Smooth muscle cell (in vitro differentiated cells): ENCODE data around the gene PSMD11. TPM values are rescaled to one million over a fixed set of nuclear protein-coding genes. Genes with fewer than 3 reads are reported as not detected.

Source experiments
- DNase-seq: peaks from one replicate; lab custom pipeline; 2025; ENCODE audit not compliant: unreplicated experiment; lab: John Stamatoyannopoulos, UW
- H2AFZ ChIP-seq: fragments of 200-600 bp; sonication (generic); 2 replicates; pipeline ENCODE4 v1.6.0; 2016; ENCODE audit warnings: antibody characterized with exemption, low read depth, mild to moderate bottlenecking
- H3F3A ChIP-seq: fragments of 200-600 bp; sonication (generic); 2 replicates; pipeline ENCODE4 v1.6.0; 2017; ENCODE audit warnings: antibody characterized with exemption, low read depth
- H3K27ac ChIP-seq: fragments of 200-600 bp; sonication (generic); 2 replicates; pipeline ENCODE4 v1.5.1; 2016; ENCODE audit warnings: low read depth, mild to moderate bottlenecking
- H3K27me3 ChIP-seq: fragments of 200-600 bp; sonication (generic); 2 replicates; pipeline ENCODE4 v1.6.1; 2016; ENCODE audit warnings: low read depth, mild to moderate bottlenecking
- H3K36me3 ChIP-seq: fragments of 200-600 bp; sonication (generic); 2 replicates; pipeline ENCODE4 v1.5.1; 2016; ENCODE audit warnings: low read depth
- H3K4me1 ChIP-seq: fragments of 200-600 bp; sonication (generic); 2 replicates; pipeline ENCODE4 v1.5.1; 2016; ENCODE audit warnings: low read depth
- H3K4me2 ChIP-seq: fragments of 200-600 bp; sonication (generic); 2 replicates; pipeline ENCODE4 v1.6.0; 2016; ENCODE audit warnings: mild to moderate bottlenecking
- H3K4me3 ChIP-seq: fragments of 200-600 bp; sonication (generic); 2 replicates; pipeline ENCODE4 v1.5.1; 2016; ENCODE audit warnings: mild to moderate bottlenecking
- H3K79me2 ChIP-seq: fragments of 200-600 bp; sonication (generic); 2 replicates; pipeline ENCODE4 v1.6.0; 2016; ENCODE audit warnings: low read depth, mild to moderate bottlenecking
- H3K9ac ChIP-seq: fragments of 200-600 bp; sonication (generic); 2 replicates; pipeline ENCODE4 v1.6.0; 2016; ENCODE audit warnings: low read depth
- H3K9me3 ChIP-seq: fragments of 200-600 bp; sonication (generic); replicated peaks from 2 replicates; pipeline ENCODE4 v1.5.1; 2016; ENCODE audit warnings: low read depth
- H4K20me1 ChIP-seq: fragments of 200-600 bp; sonication (generic); 2 replicates; pipeline ENCODE4 v1.6.0; 2016; ENCODE audit warnings: low read depth
- WGBS: methylation state at CpG from one replicate; pipeline ENCODE4 v1.1.7; 2016; ENCODE audit warnings: low lambda C conversion rate; 5-methylcytosine and 5-hydroxymethylcytosine counted together
- polyA plus RNA-seq: library from polyadenylated mRNA; unstranded; fragments of >200 nt; fragmentation: Nextera tagmentation; extraction: Ambion mirVana; gene quantifications from 2 replicates; pipeline ENCODE4 v1.2.1, GENCODE V29; 2016
- total RNA-seq: library from RNA; depleted of rRNA; stranded (reverse); fragments of >200 nt; gene quantifications from 2 replicates; pipeline ENCODE4 v1.2.3, GENCODE V29; 2014
- TF ChIP-seq, protein P1 (sequence below): fragments of 200-600 bp; sonication (generic); IDR thresholded peaks from 2 replicates; pipeline ENCODE4 v1.5.1; 2017; ENCODE audit warnings: borderline replicate concordance, mild to moderate bottlenecking, antibody characterized with exemption; ENCODE audit not compliant: insufficient read depth, poor library complexity, severe bottlenecking

PSMD11 gene
- total and polyA plus RNA-seq, 2 experiments from 2014 or later: 46.9 to 150 TPM

DNA sequence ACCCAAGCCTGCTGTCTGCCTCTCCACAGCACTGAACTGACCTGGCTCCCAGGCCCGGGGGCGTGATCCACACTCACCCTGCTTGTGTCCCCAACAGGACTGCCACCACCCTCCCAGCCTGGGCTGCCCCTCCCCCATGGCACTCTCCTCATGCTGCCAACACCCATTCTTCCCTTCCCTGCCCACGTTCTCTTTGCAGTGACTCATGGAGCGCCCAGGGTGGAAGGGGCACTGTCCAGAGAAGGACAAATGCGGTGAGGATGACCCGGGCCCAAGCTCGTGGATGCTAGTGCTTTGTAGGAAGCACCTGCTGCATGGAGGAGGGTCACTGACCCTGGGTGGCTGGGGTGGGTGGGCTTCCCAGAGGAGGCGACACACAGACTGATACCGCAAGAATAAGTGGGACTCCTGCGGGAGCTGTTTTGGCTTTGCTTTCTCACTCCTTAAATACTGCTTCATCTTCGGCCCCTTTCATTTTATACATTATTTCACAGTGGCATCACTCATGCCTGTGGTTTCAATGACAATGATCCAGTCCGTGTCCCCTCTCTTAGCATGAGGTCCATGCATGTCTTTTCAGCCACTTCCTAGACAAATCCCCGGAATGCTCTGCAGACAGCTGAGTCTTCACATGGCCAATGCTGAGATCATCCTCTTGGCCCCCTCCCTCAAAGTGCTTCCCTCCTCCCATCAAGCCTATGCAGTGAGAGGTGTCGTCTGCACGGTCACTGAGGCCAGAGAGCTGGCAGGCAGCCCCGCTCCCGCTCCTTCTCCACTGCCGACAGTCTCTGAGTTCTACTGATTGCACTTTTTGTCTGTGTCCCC is 60.1 kb downstream of the PSMD11 start:
- Histone ChIP-seq H3K9ac (peak overlapping the region; percentile 30), H3K27me3 (no peaks in the 10 kb centered on the region), H3K9me3 (no peaks in the 10 kb centered on the region), H3K27ac (peak overlapping the region; percentile 59), H4K20me1 (no peaks in the 10 kb centered on the region), H3K4me2 (peak overlapping the region; percentile 59), H3K36me3 (no peaks in the 10 kb centered on the region), H2AFZ (no peak overlapping the region), H3K4me1 (peaks cover 12% of the 10 kb centered on the region), H3K79me2 (no peaks in the 10 kb centered on the region), H3F3A (no peaks in the 10 kb centered on the region), H3K4me3 (no peak overlapping the region)
- WGBS: 56% methylated on average over 18 of the region's 18 CpGs
- TF ChIP-seq, protein P1, sequence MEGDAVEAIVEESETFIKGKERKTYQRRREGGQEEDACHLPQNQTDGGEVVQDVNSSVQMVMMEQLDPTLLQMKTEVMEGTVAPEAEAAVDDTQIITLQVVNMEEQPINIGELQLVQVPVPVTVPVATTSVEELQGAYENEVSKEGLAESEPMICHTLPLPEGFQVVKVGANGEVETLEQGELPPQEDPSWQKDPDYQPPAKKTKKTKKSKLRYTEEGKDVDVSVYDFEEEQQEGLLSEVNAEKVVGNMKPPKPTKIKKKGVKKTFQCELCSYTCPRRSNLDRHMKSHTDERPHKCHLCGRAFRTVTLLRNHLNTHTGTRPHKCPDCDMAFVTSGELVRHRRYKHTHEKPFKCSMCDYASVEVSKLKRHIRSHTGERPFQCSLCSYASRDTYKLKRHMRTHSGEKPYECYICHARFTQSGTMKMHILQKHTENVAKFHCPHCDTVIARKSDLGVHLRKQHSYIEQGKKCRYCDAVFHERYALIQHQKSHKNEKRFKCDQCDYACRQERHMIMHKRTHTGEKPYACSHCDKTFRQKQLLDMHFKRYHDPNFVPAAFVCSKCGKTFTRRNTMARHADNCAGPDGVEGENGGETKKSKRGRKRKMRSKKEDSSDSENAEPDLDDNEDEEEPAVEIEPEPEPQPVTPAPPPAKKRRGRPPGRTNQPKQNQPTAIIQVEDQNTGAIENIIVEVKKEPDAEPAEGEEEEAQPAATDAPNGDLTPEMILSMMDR: no peak
- no peak for DNase-seq

DNA sequence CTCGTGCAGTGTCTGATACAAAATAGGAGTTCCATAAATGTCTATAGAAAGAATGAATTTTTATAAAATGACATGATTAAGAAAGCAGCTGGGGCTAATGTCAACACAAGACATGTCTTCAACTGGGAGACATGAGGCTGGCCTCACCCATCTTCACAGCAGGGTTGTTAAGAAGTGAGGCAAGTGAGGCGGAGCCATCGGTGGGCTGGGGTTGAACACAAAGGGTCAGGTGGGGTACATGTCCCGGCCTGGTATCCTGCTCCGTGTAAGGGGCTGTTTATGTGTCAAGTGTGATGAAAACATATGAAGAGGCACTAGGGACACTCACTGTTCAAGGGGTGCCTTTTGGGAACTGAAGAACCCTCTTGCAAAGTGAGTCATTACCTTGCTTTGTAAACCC is 64.6 kb downstream of the PSMD11 start:
- Histone ChIP-seq H3K27ac (no peak overlapping the region), H3F3A (no peaks in the 10 kb centered on the region), H4K20me1 (no peaks in the 10 kb centered on the region), H3K36me3 (no peaks in the 10 kb centered on the region), H3K4me1 (peaks cover 5% of the 10 kb centered on the region), H3K9ac (no peak overlapping the region), H3K4me2 (no peak overlapping the region), H3K4me3 (no peak overlapping the region), H2AFZ (no peak overlapping the region), H3K9me3 (no peaks in the 10 kb centered on the region), H3K79me2 (no peaks in the 10 kb centered on the region), H3K27me3 (no peaks in the 10 kb centered on the region)
- TF ChIP-seq, protein P1: no peak
- no peak for DNase-seq
- 96% methylated on average over 5 of the region's 5 CpGs for WGBS

DNA sequence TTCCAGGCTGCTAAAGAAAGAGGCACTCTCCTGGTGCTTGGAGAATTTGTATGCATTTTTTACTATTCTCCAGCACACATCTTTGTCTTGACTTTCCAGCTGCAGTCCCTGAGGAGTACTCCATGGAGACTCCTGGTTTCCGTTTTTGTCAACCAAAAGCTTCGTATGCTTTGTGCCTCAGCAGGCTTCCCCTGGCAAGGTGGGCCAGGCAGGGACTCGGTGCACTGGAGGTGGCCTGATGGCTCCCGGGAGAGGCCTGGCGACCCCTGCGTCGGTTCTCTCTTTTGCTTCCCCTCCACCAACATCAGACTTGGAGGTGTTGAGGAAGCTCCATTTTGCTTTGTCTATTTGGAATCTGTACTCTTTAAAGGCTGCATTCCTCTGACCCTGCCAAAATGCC is 66.2 kb downstream of the PSMD11 start:
- no peaks in the 10 kb centered on the region for H3F3A ChIP-seq
- H3K36me3 ChIP-seq: no peaks in the 10 kb centered on the region
- H3K4me2 ChIP-seq: no peak overlapping the region
- WGBS: 93% methylated on average over 7 of the region's 7 CpGs
- no peak overlapping the region for H3K9ac ChIP-seq
- H3K9me3 ChIP-seq: no peaks in the 10 kb centered on the region
- no peak overlapping the region for H3K4me3 ChIP-seq
- no peak for DNase-seq
- no peak overlapping the region for H2AFZ ChIP-seq
- H3K4me1 ChIP-seq: no peaks in the 10 kb centered on the region
- TF ChIP-seq, protein P1: no peak
- no peaks in the 10 kb centered on the region for H4K20me1 ChIP-seq
- H3K79me2 ChIP-seq: no peaks in the 10 kb centered on the region
- no peaks in the 10 kb centered on the region for H3K27me3 ChIP-seq
- no peak overlapping the region for H3K27ac ChIP-seq

DNA sequence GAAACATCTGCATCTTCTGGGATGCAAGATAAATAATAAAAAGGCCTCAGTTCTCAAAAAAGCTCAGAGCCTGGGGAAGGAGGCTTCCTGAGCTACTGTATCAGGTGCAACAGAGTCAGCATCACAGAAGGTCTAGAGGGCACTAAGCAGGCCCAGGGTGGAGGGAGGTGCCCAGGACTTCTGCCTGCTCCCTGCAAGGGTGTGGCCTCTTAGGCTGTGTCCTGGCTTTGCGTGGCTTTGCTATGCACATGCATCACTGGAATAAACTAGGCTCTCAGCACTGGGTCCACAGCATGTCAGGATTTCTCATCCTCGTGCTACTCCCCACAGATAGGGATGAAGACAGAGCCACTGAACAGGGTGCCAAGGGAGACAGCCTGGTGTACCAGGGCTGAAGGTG is 68.0 kb downstream of the PSMD11 start:
- 93% methylated on average over 2 of the region's 2 CpGs for WGBS
- H4K20me1 ChIP-seq: no peaks in the 10 kb centered on the region

More for the DNA sequence above, 68.0 kb downstream of the PSMD11 start:
- no peaks in the 10 kb centered on the region for H3F3A ChIP-seq
- no peaks in the 10 kb centered on the region for H3K9me3 ChIP-seq
- H3K9ac ChIP-seq: no peak overlapping the region
- no peaks in the 10 kb centered on the region for H3K36me3 ChIP-seq
- H3K4me1 ChIP-seq: peaks cover 4% of the 10 kb centered on the region
- H3K4me2 ChIP-seq: no peak overlapping the region
- no peak overlapping the region for H3K27ac ChIP-seq
- no peak overlapping the region for H2AFZ ChIP-seq
- TF ChIP-seq, protein P1: no peak
- DNase-seq: no peak
- no peaks in the 10 kb centered on the region for H3K79me2 ChIP-seq
- no peaks in the 10 kb centered on the region for H3K27me3 ChIP-seq
- no peak overlapping the region for H3K4me3 ChIP-seq
